GM21381 (cell line): Measurements from ENCODE around the gene PSTPIP1.
A peak's percentile ranks its signal among the peaks of the same experiment; 100 is the strongest.
"Not testable (repeated sequence)": the region's sequence is repeated elsewhere in the genome, so short reads cannot be mapped to it uniquely, and the experiment has no call there.

Experiments
- ATAC-seq: cut with Tn5 transposase; IDR thresholded peaks from one replicate; pipeline ENCODE4 v1.9.1; 2021; ENCODE audit warnings: mild to moderate bottlenecking, moderate library complexity; ENCODE audit not compliant: unreplicated experiment

The PSTPIP1 gene

DNA sequence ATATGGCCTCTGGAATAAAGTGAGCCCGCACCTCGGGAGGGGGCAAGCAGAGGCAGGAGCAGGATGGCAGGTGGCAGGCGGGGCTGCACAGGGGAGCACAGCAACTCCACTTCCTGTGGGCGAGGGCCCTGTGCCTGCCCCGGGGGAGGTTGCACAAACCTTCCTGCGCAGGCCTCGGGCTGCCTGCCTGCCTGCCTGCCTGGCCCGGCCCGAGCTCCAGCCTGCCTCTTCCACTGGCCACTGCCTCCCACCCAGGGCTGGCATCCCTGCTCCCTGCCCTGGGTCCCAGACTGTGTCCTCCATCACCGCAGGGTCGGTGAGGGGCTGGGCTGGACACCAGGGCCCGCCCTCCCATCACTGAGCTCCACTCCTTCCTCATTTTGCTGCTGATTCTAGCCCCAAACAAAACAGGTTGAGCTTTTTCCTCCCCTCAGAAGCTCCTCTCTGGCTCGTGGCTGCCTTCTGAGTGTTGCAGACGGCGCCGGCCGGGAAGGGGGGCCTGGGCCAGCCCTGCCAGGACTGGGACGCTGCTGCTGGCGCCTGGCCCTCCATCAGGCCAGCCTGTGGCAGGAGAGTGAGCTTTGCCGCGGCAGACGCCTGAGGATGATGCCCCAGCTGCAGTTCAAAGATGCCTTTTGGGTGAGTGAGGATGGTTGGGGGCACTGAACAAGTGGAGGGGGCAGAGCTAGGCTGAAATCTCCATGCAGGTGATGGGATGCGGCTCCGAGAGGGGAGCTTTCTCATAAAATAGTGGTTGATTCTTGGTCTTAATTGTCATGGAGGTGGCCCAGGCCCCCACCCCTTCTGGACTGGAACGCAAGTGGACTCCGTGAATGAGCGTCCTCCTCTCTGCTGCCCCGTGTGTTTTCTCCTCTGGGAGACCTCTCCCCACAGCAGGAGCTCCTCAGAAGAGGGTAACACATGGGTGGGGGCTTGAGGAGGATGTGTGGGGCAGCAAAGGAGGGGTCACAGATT is at the start of gene PSTPIP1:
Gene PSTPIP1 (plus strand): TSS at position 156 of the 975 bp plus-strand sequence. CDS start 448 bp downstream, at position 604.
- ATAC-seq, result peak; percentile 64

DNA sequence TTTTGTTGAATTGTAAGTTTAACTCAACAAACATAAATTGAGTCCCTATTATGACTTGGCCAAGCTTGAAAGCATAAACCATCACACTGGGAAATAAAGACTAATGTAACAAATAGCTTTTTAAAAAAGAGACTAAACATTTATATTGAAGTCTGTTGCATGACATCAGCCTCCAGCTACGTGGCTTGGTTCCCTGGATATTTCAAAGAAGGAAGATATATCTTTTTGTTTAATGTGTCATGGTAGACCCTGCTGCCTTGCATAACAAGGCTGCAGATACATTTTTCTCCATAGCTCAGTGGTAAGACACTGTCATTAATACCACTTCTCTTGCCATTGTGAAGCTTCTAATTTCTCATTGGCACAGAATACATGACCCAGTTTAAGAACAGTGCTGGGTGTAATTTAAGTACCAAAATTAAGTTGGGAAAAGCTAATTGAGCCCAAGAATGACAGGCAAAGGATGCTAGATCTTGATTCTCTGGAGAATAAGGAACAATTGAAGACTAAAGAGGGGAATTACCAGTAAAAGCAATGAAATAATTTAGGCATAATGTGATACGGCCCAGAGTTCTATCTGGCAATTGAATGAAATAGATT is 49.3 kb upstream of the PSTPIP1 start:
- ATAC-seq, result no peak

DNA sequence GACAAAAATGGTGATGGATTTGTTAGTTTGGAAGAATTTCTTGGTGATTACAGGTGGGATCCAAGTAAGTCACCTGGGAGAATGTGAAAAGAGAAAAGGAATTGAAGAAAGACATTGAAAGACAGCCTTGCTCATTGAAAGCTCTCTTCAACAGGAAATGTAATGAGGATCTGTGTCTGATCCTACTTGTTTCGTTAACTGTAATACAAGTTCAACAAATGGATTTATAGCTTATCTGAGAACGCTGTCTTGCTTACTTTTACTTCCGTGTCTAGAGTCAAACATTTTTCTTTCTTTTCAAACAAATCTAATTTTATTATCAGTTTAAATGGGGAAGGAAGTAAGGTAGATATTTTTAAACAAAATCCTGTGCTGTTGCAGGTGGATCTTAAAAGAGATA is 47.5 kb upstream of the PSTPIP1 start:
- no peak for ATAC-seq

DNA sequence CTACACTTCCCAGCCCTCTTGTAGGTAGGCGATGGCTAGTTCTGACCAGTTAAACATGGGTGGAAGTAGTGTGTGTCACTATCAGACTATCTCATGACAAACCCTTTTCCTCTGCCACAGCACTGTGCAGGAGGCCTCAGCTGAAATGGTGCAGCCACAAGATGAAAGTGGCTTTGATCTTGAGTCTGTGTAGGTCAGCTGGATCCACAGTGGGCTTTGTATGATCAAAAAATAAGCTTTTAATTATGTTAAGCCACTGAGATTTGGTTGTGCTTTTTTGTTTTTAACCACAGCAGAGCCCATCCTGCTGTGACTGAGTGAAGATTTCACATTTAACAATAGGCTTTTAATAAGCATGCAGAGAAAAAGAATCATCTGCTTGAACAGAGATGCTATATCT is 43.7 kb upstream of the PSTPIP1 start:
- ATAC-seq, result no peak

DNA sequence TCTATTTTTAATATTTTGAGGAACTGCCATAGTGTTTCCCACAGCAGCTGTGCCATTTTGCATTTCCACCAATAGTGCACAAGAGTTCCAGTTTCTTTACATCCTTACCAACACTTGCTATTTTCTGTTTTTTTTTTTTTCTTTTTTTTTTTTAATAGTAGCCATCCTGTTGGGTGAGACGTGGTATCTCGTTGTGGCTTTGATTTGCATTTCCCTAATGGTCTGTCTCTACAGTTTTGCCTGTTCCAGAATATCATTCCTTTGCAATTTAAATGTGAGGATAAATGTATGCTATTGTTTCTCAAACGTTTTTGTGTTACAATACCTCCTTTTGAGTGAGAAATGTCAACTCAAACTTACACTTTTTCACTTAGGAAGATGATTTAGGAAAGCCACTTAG is 41.0 kb upstream of the PSTPIP1 start:
- no peak for ATAC-seq

DNA sequence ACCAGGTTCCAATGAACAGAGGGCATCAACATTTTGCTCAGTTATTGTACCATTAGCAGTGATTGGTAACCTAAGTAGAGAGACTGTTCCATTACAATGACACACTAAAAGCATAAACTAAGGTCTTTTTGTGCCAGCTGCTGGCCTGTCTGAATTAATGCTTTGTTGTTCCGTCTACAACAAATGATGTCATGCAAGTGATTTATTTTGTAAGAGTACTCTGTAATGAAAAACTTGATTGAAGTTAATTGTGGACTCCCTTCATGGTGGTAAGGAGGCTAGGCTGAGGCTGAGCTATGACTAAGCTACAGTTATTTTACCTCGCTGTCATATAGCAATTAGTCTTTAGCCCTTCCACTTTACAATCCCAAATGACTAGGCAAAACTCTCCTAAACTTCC is 40.2 kb upstream of the PSTPIP1 start:
- no peak for ATAC-seq

DNA sequence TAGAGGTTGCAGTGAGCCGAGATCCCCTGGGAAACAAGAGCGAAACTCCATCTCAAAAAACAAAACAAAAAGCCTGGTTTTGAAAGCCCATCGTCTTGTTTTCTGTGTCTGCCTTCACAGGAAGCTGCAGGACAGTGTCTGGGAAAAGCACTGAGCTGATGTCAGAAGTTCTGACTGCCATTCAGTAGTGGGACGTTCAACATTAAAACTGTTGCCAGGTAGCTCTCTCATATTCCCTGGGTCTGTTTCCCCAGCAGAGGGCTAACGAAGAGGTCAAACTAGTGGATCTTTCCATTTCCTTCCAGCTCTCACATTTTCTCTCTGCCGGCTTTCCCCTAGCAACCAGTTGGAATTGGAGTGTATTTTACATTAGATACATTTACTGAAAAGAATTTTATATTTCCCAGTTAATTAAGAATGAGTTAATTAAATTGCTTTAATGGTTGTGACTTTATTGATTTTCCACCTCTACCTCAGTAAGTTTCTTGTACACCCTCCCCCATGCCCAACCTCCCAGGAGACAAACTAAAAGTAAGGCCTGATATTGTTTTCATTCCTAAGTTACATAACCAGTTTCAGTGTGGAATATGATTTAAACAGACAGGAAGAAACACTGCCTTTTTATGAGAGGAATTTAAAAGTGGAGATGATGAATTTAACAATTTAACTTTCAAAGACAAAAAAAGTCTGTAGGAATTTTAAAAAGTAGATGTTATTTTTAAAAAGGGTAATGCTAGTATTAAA is 33.5 kb upstream of the PSTPIP1 start:
- no peak for ATAC-seq

DNA sequence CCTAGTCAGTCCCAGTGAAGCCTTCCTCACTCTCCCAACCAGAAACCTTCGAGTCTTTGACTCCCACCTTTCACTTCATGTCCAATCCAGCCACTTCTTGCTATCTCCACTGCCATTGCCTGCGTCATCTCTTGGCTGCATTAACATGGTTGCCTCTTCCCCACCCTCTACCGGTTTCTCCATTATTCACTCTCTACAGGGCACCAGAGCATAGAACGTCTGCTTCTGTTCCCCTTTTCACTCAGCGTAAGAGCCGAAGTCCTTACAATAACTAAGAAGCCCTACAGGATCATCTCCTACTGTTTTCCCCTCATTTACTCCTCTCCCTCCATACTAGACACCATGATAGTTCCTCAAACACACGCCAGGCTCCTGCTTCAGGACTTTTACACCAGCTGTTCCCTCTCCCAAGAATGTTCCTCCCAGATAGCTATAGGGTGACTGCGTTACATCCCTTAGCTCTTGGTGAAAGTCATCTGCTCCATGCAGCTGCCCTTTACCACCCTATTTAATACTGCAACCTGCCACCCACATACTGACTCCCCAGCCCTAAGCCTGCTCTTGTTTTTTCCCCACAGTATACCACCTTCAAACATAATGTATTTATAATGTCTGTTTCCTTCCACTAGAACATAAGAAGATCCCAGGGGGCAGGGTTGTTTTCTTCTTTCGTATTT is 32.5 kb upstream of the PSTPIP1 start:
- ATAC-seq, result no peak

DNA sequence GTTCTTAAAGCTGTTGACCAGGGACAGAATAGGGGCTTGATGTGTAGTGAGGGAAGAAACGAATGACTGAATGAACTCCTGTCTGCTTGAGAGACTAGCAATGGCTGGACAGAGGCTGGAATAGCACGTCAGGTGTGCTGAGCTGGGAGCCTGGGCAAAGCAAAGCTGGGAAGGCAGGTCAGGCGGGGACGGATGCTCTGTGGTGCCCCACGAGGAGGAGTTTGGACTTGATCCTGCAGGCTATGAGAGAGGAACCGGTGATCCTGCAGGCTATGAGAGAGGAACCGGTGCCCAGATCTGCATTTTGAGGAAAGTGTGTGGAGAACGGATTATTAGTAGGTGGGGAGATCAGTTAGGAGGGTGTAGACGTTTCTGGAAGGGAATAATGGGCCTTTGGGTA is 31.3 kb upstream of the PSTPIP1 start:
- no peak for ATAC-seq

DNA sequence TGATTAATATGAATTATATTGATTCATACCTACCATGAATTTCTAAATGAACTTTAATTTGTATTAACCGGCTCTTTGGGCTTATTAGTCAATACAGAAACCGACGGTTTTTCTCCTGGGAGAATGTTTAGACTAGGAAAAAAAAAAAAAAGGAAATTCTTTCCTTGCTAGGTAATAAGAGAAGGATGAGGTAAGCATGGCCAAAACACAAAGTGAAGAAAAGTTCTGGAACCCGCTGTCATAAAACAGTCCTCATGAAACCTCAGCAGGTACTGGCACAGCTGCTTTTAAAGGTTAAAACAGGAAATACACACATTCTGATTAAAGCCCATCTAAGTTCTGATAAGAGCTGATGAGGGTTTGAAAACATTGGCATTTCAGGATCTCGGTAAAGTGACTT is 30.8 kb upstream of the PSTPIP1 start:
- no peak for ATAC-seq

DNA sequence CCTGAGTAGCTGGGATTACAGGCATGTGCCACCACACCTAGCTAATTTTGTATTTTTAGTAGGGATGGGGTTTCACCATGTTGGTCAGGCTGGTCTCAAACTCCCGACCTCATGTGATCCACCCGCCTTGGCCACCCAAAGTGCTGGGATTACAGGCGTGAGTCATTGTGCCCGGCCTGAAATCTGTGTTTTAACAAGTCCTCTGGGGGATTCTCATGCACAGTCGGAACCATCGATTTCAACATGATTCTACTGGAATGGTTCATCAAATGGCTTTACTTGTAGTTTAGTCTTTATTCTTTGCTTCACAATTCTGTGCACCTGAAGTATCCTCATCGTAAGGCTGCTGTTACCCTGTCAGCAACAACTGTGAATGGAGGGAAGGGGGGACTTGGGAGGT is 28.9 kb upstream of the PSTPIP1 start:
- not testable (repeated sequence) for ATAC-seq

DNA sequence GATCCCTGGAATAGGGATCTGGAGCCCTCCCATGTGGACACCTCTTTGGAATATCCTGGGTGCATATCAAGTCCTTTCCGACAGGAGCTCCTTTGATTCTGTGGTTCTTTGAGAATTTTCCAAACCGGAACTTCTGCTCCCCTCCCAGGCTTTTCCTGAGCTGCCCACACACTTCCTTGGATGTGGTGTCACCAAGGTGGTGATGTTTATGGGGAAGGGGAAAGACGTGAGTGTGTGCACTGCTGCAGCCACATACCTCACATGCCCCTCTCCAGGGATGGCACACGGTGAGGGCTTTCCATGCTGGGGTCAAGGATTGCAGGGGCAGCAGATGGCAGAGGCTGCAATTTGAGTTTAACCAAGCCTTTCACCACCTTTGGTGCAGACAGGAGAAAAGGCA is 27.9 kb upstream of the PSTPIP1 start:
- no peak for ATAC-seq

DNA sequence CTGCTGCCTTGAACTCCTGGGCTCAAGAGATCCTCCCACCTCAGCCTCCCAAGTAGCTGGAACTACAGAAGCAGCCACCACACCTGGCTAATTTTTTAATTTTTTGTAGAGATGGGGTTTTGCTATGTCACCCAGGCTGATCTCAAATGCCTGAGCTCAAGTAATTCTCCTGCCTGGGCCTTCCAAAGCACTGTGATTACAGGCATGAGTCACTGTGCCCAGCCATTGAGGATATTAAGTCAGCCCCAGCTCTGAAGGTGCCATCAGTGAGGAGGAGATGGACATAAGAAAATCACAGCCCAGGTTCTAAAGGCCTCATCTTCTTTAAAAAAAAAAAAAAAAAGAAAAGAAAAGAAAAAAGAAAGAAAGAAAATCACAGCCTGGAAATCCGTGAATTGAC is 26.6 kb upstream of the PSTPIP1 start:
- ATAC-seq, result no peak

DNA sequence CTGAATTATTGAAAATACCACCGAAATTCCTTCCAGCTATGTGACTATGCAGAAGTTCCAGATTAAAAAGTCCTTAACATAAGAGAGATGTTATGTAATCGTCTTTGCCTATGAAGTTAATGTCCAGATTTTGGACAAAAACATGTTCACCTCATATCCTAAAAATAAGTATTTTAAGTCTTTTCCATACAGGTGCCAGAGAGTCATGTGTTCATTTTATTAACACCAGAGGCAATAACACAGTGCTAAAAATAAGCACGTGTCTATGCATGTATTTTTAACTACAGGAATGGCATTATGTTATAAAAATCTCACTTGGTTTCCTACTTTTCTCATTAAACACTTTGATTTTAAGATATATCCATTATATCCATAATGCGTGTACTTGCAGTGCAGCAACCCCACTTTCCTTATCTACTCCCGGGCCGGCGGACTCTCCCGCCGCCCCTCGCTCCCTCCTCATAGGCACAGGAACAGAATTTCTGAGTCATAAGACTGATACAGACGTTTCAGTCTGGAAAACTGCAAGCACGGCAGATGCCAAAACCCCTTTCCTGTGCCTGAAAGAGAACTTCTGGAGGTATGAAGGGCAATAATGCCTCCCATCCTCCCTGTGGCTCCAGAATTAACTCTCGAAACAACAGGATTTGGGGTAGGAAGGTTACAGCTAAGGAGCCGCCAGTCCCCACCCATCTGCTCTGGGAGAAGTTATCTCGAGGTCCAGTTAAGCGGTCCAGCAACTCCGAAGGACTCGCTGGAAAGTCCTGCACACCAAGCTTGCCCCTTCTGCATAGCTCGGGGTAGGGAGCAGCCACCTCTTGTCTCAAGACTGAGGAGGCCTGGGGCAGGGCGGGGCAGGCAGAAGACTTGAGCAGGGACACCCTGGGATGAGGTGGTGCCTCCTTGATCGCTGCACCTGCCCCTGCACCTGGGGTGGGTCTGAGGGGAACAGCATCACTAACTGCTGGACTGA is 22.3 kb upstream of the PSTPIP1 start:
- ATAC-seq, result no peak

DNA sequence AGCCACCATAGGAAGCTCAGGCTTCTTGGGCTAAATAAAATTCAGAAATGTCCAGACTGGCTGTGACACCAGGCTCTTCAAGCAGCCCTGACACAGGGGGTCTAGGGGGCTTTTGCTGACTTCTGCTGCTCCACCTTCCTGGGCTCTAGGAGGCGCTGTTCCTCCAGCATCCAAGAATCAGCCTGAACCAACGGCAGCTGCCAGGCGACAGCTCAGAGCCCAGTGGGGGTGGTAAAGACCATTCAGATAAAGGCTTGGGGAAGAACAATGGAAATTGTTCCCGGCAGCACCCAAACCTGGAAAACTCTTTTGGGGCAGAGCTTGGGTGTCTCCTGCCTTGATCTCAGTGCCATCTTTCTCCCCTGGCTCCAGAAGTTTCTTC is 21.6 kb upstream of the PSTPIP1 start:
- no peak for ATAC-seq

DNA sequence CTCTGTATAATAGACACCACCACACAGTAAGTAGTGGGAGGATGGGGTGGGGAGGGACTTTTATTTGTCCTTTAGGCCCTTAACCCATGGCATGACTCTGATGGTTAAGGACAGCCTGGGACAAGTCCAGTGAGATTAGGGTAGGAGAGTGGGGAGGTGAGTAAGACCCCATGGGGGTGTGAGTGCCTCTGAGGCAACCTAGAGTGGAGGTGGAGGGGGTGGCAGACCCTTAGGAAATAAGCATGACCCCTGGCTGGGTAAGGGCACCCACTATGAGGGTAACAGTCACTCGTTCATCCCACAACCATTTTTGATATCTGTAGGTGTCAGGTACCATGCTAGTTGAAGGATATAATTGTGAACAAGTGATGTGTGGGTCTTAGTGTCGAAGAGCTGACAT is 21.0 kb upstream of the PSTPIP1 start:
- no peak for ATAC-seq

DNA sequence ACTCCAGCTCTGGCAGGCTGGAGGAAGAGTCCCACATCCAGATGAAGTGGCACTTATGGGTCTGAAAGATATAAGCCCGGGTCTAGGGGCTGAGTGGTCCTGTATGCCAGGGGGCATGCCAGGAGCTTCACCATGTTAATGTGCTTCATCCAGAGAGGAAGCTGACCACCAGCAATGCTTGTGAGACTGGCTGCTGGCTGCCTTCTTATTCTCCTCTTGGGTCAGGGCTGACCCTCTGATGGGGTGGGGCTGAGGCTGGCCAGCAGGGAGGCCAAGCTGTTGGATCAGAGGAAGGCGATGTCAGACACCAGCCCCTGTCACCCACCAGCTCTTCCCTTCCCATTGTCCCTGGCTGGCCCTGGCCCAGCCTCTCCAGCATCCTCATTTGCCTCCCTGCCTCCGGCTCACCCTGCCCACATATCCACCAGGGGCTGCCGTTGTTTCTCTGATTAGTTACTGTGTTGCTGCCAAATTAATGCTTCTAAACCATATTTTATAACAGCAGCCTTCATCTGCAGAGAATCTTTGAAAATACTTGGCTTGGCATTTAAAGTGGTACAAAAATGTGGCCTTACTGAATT is 20.4 kb upstream of the PSTPIP1 start:
- ATAC-seq, result no peak

DNA sequence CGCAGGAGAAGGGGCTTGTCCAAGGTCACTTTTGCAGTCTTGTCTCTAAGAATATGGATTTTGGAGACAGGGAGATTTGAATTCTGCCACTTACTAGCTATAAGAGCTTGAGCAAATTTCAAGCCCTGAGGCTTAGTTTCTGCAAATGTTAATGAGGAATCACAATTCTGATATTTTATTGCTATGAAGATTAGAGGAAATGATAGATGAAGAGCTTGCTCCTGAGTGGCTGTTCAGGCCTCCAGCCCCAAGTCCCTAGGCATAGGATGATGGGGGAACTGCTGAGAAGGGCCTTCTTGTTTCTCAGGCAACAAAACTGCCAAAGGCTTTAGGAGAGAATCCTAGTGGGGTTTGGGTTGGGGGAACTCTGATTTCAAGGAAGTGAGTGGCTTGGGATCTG is 18.8 kb upstream of the PSTPIP1 start:
- ATAC-seq, result no peak

DNA sequence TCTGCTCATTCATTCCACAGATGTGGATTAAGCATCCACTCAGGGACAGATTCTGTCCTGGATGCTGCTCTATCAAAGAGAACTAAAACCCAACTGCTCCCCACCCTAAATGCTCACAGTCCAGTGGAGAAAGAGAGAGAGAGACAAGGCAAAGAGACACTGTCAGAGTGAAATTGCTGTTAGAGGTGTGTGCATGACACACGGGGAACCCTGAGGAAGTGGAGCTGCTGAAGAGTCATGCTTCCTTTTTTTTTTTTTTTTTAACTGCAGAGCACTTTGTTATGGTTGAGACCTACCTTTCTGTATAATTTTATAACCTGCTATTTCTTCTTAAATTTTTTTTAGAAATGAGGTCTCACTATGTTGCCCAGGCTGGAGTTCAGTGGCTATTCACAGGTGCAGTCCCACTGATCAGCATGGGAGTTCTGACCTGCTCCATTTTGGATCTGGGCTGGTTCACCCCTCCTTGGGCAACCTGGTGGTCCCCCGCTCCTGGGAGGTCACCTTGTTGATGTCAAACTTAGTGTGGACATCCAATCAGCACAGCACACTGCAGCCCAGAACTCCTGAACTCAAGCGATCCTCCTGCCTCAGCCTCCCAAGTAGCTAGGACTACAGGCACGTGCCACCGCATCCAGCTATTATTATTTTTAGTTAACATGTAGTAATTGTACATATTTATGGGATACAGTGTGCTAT is 18.2 kb upstream of the PSTPIP1 start:
- no peak for ATAC-seq
